Stromal cell of bone marrow (primary cell): ENCODE measurements around the gene C10orf95.
A peak's percentile ranks its signal among the peaks of the same experiment; 100 is the strongest.

Source experiments
- DNase-seq: peaks from one replicate; pipeline ENCODE4 v3.0.0-alpha.2; 2012; ENCODE audit warnings: low read depth

The C10orf95 gene

DNA sequence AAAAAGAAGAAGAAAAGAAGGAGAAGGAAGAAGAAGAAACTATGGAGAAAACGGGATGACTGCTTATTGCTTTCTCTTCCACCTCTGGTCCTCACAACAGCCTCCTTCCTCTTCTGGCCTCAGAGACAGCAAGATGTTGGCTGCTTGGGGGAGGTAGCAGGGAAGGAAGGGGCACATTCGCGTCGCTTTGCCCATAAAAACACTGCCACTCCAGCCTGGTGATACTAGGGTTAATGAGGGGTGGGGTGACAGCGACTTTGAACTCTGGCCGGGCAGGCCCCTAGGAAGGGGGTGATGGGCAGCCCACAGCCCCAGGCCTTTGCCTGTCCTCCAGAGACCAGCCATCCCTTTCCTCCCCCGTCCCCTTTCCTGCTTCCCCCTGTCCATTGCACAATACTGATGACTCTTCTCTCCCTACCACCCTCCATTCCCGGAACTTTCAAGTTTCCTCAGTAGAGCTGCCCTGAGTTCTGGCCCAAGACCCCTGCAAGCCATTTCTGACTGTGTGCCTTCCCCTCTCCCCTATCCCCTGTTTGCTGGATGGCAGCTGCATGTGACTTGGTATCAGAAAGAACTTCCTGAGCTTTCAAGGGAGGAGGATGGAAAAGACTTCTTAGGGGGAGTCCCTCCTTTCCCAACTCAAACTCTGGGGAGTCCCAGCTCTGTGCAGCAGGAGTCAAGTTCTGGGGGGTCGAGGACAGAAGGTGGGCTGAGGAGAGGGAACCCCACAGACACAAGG is 16.8 kb downstream of the C10orf95 start:
- DNase-seq = no peak

DNA sequence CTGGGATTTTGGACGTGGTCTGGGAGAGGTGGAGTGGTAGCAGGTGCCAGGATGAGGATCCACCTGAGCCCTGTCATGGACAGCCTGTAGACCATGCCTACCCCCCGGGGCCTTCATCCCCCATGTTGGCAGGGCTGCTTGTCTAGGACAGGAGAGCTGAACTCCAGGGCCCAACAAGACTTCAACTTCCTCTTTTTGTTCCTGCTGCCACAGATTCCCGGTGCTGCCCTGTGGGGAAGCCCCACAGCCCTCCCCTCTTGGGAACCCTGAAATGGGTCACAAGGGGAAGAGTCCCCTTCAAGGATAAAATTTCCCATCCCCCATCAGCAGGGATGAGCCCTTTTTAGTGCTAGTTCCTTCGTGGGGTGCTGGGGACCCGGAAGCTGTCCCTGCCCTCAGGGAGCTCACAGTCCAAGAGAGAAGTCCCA is 17.7 kb downstream of the C10orf95 start:
- DNase-seq = no peak

DNA sequence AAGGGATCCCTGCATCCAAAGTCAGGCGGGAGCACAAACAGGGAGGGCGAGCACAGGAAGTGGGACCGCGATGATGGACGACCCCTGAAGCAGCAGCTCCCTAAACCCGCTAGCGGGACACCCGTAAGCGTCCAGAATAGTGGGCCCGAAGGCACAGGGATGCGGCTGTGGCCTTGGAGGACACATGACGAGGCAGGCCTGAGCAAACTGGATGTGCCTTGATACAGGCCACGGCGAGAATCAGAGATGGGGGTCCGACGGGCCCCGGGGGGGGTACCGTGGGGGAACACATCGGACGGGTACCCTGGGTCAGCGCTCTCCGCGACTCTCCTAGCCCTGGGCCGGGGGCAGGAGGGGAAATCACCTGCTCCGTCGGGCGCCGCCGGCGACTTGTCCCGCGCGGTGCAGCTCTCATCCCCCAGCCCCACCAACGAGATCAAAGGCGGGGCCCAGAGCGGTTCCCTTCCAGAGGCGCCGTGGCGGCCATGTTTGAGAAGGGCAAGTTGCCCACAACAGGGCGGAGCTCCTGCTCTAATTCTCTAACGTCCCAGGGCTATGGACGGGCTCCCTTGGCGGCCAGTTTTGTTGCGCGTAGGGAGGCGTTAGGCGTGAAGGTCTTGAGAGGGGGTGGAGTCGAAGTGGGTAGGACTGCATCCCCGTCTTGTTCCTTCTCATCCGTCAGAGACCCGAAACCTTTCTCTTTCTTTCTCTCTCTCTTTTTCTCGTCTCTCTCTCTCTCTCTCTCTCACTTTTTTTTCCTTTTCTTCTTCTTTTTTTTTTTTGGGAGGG is 19.0 kb downstream of the C10orf95 start, which contains the start of gene CUEDC2:
Gene CUEDC2 (minus strand): TSS at position 413 of the 789 bp plus-strand sequence. CDS start 7,386 bp downstream, outside the sequence.
- peak; percentile 95 for DNase-seq

DNA sequence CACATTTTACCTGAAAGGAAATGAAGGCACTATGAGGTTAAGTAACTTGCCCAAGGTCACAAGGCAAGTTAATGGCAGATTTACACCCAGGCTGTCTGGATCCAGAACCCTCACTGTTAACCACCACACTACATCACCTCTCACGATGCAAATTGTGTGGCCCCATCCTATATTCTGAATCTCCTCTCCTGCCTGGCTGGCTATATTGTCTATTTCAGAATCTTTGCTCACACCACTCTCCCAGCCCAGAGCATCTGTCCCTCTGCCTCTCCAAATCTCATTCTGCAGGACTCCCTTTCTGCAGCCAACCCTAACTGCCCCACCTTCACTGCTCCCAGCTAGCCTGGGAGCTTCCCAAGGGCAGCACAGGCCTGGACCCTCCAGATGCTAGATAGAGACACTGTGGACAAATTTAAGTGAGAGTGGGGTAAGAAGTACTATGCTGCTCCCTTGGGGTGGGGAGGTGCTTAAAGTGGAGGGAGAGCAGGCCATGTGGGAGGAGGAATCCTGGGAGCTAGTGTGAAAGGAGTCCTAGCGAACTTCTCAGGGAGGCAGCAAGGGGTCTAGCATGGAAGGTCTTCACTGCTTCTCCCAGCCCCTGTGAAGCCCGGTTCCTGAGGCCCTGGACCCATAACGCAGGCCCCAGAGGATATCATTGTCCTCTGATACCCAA is 19.8 kb downstream of the C10orf95 start:
- no peak for DNase-seq

DNA sequence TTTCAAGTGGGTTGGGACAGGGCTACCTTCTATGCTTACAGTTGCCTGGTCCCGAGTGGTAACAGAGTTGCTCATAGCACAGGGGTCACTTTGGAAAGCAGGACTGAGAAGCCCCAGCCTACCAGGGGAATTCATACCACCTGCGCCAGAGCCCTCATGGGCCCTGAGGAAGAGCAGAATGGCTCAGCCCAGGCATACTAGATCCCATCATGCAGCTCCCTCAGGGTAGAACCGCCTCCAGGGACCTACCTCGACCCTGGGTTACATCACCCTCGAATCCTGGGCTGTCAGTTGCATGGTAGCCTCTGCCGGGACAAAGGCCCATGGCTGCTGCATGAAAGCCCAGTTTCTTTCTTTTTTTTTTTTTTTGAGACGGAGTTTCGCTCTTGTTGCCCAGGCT is 21.9 kb downstream of the C10orf95 start:
- no peak for DNase-seq

DNA sequence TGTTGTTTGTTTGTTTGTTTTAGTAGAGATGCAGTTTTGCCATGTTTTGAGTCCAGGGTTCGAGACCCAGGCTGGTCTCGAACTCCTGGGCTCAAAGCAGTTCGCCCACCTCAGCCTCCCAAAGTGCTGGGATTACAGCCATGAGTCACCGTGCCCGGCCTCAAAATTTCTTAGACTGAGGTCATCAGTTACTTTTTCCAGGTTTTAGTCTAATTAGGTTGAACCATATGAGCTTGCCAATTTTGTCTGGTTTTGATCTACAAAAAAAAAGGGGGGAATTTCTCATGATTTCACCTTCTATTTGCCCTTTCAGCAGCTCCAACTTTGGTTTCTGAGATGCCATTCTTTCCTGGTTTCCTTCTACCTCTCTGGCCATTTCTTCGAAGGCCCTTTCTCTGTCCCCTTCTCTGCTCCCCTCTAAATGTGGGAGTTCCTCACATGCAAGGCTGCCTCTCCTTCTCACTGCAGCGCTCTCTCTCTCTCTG is 24.5 kb downstream of the C10orf95 start:
- DNase-seq = no peak

DNA sequence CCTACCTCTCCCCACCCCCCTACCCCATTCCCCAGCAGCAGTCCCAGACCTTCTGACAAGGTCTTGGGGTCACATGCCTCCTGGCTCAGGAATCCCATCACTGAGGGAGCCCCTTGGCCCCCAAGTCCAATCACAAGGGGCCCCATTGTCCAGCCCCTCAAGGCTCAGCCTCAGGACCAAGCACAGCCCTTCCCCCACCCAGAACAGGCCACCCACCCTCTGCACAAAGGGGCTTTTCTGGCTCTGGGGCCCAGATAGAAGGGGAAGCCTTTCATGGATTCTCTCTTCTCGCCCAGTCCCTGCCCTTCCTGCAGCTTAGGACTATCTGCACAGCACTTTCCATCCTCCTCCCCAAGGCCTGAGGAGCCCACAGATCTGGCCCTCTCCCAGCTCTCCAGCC is 25.9 kb downstream of the C10orf95 start:
- DNase-seq = no peak

DNA sequence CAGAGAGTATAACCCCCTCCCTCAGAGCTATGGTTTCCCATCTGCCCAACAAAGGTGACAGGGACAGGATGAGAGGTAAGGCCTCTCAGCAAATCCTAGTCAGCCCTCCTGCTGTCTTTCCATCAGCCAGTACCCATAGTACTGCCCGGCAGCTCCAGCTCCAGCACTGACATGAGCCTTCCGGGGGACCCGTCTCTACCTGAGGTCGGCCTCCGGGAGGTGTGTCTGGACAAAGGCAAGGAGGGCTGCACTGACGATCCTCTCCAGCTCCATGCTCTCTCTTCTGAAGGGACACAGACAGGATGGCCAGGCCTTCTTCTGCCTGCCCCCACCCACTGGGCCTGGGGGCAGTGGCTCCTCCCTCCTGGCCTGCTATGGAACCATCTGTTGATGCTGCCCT is 26.4 kb downstream of the C10orf95 start:
- no peak for DNase-seq

DNA sequence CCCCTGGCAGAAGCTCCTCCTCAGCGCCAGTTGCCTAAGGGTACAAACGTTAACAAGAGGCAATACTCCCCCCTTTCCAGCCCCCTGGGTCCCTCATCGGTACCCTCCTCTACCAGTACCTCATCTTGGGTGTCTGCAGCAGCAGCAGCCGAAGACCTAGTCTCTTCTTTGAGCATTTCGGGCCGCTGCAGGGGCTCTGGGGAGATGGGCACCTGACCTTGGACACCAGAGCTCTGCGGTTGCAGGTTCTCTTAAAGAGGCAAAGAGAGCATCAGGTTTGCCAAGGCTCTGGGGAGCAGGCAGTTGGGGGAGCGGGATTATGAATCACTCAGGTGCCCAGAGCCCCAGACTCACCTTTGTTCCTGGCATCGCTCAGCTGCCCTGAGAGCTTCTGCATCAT is 27.2 kb downstream of the C10orf95 start:
- DNase-seq = no peak

DNA sequence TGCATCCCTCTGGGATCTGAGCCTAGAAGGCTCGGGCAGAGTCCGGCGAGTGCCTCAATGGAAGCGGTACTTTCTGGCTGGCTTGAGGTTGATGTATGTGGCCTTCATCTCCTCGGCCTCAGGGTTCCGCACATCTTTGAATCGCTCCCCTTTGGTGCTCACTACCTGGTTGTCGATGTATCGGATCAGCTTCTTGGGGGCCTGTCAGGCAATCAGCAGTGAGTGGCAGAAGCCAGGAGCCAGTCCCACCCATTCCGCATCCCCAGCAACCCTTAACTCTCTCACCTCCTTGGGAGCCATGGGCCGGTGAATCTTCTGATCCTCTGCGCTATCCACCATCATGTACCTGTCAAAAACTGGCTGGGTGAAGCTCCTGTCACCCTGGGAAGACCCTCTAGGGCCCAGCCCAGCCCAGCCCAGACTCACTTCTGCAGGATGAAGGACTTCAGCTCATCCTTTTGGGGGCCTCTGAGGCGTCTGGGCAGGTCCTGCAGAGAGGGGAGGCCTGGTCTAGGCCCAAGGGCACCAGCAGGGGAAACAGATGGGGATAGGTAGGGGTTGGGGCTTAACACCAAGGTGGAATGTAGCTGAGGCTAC is 27.9 kb downstream of the C10orf95 start:
- no peak for DNase-seq

DNA sequence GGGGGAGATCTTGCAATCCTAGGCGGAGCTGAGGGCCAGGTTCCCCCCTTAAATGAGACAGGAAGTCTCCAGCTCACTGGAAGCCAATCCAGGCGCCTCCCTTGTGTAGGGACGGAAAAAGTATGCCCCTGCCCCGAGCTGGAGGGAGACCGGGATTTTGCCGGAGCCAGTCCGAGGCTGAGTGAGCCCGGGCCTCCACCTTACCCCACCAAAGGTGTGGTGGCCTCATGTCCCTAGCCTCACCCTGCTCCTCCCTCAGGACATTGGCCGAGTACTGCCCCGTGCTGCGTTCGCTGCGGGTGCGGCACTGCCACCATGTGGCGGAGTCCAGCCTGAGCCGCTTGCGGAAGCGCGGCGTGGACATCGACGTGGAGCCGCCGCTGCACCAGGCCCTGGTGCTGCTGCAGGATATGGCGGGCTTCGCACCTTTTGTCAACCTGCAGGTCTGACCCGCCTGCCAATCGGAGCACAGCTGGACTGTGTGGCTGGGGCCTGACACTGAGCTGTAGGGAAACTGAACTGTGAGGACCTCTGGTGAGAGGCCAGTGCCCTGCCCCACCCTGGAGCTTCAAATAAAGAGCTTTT is 28.7 kb downstream of the C10orf95 start:
- DNase-seq = peak; percentile 43

DNA sequence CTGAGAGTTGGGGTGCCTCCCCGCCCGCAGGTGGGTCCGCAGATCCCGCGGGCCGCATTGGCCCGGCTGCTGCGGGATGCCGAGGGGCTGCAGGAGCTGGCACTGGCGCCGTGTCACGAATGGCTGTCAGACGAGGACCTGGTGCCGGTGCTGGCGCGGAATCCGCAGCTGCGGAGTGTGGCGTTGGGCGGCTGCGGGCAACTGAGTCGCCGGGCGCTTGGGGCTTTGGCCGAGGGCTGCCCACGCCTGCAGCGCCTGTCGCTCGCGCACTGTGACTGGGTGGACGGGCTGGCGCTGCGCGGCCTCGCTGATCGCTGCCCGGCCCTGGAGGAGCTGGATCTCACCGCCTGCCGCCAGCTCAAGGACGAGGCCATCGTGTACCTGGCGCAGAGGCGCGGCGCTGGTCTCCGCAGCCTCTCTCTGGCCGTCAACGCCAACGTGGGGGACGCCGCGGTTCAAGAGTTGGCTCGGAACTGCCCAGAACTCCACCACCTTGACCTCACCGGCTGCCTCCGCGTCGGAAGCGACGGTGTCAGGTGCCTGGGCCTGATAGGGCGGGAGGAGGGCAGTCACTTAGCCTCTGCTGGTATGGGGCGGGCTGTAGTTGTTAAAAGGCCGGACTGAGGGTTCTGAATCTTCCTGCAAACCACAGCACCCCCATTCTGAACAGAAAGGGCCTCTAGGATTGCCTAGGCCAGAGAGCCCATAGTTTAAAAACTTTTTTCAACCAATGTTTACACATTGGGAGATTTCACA is 29.4 kb downstream of the C10orf95 start:
- DNase-seq = no peak

DNA sequence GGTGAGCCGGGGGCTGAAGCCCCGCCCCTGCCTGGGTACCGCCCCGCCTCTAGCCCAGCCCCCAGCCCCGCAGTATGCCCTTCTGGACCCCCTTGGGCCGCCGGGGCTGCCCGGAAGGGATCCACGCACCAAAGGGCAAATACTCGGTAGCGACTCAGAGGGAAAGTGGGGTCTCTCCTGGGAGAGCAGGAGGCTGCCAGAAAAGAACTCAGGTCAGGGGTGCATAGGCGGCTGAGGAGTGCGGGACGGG is 29.9 kb downstream of the C10orf95 start:
- DNase-seq = no peak

DNA sequence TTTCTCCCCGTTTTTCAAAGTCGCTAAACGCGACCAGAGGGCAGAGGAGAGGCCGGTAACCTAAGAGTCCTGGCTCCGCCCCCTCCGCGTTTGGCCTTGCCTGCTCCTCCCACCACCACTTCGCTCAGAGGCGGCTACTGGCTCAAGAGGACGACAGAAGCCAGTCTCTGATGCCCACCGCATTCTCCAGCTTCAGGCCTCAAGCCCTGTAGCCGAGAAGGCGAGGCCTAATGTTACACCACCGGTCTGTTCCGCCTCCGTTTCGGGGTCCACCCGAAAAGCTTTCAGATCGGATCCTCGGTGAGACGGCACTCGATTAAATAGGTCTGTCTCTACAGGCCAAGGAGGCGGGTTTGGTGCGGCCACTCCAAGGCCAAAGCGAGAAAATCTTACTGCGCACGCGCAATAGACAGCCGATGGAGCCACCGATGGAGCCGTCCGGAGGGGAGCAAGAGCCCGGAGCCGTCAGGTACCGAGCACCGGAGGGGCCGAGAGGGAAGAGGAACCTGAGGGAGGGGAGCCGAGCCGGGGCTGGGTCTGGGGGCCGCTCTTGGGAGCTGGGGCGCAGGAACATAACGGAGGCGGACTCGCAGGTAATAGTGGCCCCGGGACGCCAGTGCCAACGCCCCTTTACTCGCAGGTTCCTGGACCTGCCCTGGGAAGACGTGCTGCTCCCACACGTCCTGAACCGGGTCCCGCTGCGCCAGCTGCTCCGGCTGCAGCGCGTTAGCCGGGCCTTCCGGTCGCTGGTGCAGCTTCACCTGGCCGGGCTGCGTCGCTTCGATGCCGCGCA is 30.4 kb downstream of the C10orf95 start, which contains the start of gene FBXL15:
Gene FBXL15 (plus strand): TSS at position 123 of the 793 bp plus-strand sequence. CDS start 294 bp downstream, at position 417.
- DNase-seq = peak; percentile 95

DNA sequence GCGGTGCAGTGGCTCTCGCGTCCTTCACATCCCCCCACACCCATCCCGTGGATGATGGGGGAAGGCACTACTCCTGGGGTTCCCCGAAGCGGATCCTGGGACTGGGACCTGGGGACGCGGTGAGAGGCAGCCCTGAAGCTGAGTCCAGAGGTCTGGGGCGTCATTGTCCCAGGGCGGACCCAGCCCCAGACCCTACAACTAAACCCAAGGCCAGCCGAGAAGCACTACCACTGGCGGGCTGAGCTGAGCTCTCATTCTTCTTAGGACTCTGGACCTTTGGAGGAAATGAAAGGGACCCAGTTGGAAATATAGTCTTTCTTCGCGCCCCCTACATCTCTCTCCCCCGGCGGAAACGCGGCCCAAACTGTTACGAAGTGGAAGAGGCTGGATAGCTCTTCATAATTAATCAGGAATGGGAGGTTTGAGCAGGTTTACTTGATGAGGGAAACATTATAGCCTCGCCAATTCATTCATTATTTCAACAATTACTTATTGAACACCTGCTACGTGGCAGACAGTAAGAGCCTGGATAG is 31.1 kb downstream of the C10orf95 start:
- DNase-seq = no peak

DNA sequence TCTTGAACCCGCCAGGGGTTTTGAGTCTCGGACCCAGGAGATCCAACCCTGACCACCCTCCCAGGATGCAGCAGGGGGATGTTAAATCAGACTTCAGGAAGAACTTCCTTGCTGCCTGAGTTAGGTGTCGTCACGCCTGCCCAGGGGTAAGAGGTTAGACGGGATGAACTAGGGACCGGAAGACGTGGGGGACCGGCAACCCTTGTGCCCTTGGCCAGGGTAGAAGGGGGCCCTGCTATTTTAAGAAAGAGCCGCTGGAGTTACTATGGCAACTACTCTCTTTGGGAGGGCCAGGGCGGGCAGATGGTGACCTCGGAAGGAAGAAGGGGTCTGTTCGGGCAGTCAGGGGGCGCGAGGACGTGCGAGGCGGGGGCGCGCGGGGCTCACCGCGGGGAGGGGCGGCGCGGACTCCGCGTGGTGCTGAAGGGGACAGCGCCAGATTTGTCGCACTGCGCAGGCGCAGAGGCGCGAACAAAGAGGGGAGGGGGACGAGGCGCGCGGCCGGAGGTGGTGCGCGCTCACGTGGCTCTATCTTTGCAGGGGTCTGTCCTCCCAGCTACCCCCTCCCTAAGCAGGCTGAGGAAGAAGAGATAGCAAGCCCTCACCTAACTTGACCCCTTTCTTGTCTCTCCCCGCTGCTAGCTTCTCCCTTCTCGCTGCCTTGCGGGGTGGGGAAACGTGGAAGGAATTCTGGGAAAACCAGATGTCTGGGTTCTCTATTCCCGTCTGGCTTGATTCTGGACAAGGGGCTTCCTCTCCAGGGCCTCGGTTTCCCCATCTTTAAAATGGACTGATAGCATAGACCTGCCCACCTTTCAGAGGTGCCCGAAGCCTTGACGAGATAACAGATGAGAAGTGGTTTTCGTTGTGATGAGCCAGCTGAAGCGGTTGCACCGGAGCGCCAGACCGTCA is 31.8 kb downstream of the C10orf95 start:
- no peak for DNase-seq

DNA sequence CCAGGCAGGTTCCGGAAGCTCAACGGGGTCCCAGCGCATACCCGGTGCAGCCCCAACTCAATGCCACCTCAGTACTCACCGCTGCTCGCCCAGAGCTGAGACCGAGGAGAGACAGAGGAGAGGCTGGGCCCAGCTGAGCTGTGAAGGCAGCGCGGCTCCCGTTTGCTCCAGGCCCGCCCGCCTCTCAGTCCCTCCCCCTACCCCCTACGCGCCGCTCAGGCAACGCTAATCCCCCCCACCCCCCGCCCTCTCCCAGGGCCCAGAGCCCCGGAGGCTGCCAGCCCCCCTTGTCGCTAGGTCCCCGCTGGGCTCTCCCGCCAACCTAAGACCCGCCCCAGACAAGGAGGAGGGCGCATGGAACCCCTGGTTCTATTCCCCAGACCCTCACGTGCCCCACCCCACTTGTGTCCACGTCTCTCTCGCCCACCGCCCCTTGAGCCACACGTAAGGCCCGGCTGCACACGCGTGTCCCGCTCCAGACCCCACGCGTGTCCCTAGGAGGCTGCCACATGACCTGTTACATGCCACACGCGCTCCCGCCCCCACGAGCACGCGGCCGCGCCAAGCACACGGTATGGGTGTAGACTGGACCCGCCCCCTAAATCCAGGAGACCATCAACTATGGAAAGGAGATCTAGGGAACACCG is 32.6 kb downstream of the C10orf95 start, which contains the start of gene PSD:
Gene PSD (minus strand): TSS at position 164 of the 647 bp plus-strand sequence. CDS start 1,747 bp downstream, outside the sequence.
- DNase-seq = no peak

DNA sequence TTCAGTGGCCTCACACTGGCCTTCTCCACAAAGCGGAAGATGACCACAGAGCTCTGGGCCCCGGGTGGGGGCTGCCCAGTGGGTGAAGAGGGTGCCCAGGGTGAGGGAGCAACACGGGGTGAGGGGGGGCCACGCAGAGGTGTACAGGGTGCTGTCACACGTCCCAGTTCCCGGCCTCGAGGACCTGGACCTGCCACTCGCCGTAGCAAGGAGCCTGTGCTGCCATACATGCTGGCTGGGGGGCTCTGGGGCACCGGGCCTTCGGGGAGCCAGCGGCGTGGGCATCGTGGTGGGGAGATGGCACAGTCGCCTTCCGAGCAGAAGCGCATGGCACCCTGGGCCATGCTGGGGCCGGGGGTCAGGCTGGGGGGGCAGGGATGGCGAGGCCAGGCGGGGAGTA is 34.6 kb downstream of the C10orf95 start:
- DNase-seq = no peak
